ENCODE measurements around the gene MEIS1.

DNA sequence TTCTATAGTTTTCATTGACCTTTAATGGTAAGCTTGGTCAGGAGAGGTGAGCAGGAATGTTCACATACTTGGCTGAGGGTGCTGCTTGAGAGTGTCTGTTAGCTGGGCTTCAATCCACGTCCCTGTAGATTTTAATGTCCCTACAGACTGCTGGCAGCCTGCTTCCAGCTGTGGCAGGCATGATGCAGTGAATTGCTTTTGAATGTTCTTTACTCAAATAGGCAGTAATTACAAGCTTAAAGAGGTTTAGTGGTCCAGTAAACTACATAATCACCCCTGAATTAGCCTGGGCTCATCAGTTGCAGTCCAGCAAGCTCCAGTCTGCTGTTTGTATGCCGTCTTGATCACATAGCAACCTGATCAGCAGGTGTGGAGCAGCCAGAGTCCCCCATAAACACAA, 102.1 kb downstream of the MEIS1 start:
- TF ChIP-seq CTCF (IDR thresholded peaks at IDR 0.05), result no peak
- no peak for TF ChIP-seq POLR2A (IDR thresholded peaks at IDR 0.05)
